Ishikawa (cell line): ENCODE data around the gene ZNF480.

ENCODE experiments used
- CEBPB ChIP-seq: IDR thresholded peaks from 2 replicates; pipeline ENCODE4 v1.6.1; 2012
- EP300 ChIP-seq: IDR thresholded peaks from 2 replicates; pipeline ENCODE4 v1.6.1; 2012; ENCODE audit warnings: borderline replicate concordance
- RAD21 ChIP-seq: IDR thresholded peaks from 2 replicates; pipeline ENCODE4 v1.6.1; 2012; ENCODE audit warnings: low read depth
- TAF1 ChIP-seq: IDR thresholded peaks from 2 replicates; pipeline ENCODE4 v1.6.1; 2012; ENCODE audit warnings: low read depth, mild to moderate bottlenecking
- TEAD4 ChIP-seq: IDR thresholded peaks from 2 replicates; pipeline ENCODE4 v1.6.1; 2012
- YY1 ChIP-seq: IDR thresholded peaks from 2 replicates; pipeline ENCODE4 v1.6.1; 2012; ENCODE audit warnings: low read depth
- ZBTB7A ChIP-seq: IDR thresholded peaks from 2 replicates; pipeline ENCODE4 v1.6.1; 2012; ENCODE audit warnings: low read depth
- TF ChIP-seq, protein P1 (sequence below): IDR thresholded peaks from 2 replicates; pipeline ENCODE4 v1.6.1; 2012; ENCODE audit warnings: low read depth, mild to moderate bottlenecking
- TF ChIP-seq, protein P2 (sequence below): IDR thresholded peaks from 2 replicates; pipeline ENCODE4 v1.6.1; 2012
- TF ChIP-seq, protein P3 (sequence below): IDR thresholded peaks from 2 replicates; pipeline ENCODE4 v1.6.1; 2012

DNA sequence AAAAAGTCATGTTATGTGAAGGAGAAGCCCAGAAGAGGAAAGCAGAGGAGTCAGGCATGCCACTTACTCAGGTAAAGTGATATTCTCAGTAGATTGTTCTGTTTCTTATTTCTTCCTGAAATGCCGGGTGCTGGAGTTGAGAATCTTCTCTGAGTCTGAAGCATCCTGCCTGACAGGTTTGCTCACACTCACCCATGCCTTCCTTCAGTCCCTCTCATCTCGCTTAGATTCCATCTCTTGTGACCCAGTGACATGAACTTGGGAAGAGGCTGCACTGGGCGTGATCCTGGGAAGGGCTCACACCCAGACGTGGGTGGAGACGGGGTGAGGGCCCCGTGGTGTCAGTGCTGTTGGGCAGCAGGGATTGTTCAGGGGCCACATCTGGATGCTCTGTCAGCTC, 19.5 kb upstream of the ZNF480 start:
- TF ChIP-seq CEBPB (no peak), TAF1 (no peak), YY1 (no peak), ZBTB7A (no peak), RAD21 (no peak), EP300 (no peak), TEAD4 (no peak)
- TF ChIP-seq, protein P1, sequence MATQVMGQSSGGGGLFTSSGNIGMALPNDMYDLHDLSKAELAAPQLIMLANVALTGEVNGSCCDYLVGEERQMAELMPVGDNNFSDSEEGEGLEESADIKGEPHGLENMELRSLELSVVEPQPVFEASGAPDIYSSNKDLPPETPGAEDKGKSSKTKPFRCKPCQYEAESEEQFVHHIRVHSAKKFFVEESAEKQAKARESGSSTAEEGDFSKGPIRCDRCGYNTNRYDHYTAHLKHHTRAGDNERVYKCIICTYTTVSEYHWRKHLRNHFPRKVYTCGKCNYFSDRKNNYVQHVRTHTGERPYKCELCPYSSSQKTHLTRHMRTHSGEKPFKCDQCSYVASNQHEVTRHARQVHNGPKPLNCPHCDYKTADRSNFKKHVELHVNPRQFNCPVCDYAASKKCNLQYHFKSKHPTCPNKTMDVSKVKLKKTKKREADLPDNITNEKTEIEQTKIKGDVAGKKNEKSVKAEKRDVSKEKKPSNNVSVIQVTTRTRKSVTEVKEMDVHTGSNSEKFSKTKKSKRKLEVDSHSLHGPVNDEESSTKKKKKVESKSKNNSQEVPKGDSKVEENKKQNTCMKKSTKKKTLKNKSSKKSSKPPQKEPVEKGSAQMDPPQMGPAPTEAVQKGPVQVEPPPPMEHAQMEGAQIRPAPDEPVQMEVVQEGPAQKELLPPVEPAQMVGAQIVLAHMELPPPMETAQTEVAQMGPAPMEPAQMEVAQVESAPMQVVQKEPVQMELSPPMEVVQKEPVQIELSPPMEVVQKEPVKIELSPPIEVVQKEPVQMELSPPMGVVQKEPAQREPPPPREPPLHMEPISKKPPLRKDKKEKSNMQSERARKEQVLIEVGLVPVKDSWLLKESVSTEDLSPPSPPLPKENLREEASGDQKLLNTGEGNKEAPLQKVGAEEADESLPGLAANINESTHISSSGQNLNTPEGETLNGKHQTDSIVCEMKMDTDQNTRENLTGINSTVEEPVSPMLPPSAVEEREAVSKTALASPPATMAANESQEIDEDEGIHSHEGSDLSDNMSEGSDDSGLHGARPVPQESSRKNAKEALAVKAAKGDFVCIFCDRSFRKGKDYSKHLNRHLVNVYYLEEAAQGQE, result no peak
- TF ChIP-seq, protein P2, sequence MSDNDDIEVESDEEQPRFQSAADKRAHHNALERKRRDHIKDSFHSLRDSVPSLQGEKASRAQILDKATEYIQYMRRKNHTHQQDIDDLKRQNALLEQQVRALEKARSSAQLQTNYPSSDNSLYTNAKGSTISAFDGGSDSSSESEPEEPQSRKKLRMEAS, result no peak
- TF ChIP-seq, protein P3, sequence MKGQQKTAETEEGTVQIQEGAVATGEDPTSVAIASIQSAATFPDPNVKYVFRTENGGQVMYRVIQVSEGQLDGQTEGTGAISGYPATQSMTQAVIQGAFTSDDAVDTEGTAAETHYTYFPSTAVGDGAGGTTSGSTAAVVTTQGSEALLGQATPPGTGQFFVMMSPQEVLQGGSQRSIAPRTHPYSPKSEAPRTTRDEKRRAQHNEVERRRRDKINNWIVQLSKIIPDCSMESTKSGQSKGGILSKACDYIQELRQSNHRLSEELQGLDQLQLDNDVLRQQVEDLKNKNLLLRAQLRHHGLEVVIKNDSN, result no peak
